Stimulated activated CD4-positive, alpha-beta T cell treated with anti-CD3 and anti-CD28 coated beads, Interleukin-2, amount 100 ng/mL, for 48 hours (primary cell): ENCODE results near the gene DTX1.

Experiments
- DNase-seq, 2 donors: peaks; one replicate each; pipeline ENCODE4 v3.0.0-alpha.2; 2020

DTX1 gene

DNA sequence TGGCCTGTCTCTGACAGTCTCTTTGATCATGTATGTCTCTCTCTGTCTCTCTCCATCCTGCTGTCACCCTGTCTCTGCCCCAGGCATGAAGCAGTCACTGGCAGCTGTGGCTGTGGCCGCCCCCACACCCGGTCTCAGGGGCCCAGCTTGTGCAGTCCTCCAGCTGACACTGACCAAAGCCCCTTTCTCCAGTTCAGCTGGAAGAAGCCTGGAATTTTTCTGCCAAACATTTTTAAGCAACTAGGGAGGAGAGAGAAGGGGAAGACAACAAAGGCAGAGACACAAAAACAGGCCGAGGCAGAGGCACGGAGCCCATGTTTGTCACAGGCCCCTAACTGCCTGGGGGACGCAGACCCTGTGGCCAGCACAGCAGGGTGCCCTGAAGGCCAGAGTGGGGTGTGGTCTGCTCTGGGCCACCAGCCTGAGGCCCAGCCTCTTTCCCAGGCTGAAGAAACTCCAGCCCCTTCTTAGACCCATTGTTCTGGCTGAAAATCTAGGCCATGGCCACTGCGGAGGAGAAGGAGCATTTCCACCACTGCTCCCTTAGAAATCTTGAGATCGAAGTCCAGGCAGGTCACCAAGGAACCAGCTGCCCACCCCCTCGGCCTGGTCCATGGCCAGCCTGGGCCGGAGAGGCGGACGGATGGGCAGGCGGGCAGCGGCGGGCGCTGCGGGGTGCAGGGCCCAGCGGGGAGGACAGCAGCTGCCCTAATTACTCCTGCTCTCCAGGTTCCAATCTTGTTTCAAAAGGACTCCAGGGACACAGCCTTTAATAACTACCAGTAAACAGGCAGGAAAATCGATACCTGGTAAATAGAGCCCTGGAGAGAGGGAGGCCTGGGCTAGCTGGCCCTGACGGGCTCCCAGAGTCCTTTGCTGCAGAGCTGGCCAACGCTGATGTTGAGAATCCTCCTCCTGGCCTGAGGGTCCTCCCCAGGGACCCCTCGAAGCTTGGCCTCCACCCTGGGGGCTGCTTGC lies 14.9 kb downstream of the DTX1 start:
- DNase-seq, result no peak

DNA sequence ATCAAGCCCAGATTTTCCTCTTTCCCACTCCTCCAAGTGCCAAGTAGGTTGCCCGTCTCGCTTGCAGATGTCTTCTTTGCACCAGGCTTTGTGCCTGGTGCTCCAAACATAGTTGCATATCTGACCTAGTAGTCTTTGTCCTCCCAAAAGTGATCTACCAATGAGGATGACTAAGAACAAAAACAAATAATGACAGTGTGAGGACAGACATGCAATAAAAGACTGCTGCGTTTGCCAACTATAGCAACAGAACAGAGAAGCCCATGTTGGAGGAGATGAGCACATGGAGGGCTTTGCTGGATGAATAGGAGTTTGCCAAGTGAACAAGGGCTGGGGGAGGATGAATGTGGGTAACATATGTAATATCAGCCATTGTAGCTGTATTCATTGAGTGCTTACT lies 15.6 kb downstream of the DTX1 start:
- DNase-seq, result no peak

DNA sequence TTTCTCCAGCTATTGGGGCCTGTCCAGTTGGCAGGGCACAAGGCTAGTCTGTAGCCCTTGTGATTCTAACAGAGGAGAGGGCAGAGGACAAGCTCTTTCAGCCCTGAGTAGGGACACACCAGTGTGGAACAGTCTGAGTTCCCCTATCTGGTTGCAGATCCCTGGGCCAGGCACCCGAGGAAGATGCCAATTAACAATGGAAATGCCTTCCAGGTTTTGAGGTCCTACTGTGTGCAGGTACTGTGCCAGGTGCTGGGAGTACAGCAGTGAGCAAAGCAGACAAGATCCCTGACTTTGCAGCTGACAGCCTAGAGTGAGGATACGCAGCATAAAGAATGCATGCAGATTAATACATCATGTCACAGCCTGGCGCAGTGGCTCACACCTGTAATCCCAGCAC lies 17.1 kb downstream of the DTX1 start:
- no peak for DNase-seq

GRCh38 chr12:113075137-113075683 lies 18.7 kb downstream of the DTX1 start:
- DNase-seq, result no peak

- DNase-seq, result no peak
These were observed 20.7 kb downstream of the DTX1 start for GRCh38 chr12:113077057-113077858.

DNA sequence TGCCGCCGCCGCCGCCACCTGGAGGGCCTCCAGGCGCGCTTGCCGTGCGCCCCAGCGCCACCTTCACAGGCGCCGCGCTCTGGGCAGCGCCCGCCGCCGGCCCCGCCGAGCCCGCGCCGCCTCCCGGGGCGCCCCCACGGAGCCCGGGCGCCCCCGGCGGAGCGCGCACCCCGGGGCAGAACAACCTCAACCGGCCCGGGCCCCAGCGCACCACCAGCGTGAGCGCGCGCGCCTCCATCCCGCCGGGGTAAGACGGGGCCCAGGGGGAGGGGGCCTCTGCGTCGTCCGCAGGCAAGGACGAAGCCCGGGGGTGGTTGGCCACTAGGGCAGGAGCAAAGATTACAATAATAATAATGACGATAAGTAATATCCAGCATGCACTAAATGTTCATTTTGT lies 21.3 kb downstream of the DTX1 start:
- no peak for DNase-seq

DNA sequence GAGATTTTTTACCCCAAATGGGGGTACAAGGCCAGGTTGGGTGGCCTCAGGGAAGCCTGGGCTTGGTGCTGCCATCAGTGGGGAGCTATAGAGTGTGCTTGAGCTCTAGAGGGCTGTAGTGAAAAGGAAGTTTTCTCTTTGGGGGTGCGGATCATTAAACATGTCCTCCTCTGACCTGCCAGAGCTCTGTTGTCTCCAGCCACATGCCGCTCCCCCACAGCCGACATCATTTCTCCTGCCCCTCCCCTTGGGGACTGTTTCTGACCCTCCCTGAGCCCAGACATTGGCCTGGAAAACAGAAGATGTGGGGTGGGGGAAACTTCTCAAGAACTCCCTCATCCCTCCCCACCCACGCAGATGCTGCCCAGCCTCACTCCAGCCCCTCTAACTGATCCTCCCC lies 25.3 kb downstream of the DTX1 start:
- no peak for DNase-seq

- no peak for DNase-seq
These were observed 26.1 kb downstream of the DTX1 start for GRCh38 chr12:113082486-113083148.

DNA sequence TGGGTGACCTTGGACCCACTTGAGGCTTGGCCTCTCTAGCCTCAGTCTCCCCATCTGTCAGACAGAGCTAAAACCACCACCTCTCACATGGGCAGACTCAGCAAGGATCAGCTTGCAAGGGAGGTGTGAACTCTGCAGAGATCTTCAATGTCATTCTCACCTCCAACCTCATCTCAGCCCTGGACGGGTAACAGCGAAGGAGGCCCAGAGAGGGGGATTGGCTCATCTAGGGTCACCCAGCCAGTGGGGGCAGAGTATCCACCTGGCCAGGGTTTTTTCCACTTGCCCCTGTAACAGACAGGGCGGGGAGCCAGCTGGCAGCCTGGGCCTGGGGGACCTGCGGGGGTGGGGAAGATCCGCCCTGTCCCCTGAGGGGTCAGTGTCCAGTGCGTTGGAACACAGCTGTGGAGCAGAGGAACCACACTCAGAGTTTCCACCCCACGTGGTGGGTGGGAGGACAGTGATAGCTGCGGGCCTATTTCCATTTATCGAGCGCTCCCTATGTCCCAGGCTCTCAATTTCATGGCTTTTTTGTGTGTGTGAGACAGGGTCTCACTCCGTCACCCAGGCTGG lies 27.4 kb downstream of the DTX1 start:
- no peak for DNase-seq

DNA sequence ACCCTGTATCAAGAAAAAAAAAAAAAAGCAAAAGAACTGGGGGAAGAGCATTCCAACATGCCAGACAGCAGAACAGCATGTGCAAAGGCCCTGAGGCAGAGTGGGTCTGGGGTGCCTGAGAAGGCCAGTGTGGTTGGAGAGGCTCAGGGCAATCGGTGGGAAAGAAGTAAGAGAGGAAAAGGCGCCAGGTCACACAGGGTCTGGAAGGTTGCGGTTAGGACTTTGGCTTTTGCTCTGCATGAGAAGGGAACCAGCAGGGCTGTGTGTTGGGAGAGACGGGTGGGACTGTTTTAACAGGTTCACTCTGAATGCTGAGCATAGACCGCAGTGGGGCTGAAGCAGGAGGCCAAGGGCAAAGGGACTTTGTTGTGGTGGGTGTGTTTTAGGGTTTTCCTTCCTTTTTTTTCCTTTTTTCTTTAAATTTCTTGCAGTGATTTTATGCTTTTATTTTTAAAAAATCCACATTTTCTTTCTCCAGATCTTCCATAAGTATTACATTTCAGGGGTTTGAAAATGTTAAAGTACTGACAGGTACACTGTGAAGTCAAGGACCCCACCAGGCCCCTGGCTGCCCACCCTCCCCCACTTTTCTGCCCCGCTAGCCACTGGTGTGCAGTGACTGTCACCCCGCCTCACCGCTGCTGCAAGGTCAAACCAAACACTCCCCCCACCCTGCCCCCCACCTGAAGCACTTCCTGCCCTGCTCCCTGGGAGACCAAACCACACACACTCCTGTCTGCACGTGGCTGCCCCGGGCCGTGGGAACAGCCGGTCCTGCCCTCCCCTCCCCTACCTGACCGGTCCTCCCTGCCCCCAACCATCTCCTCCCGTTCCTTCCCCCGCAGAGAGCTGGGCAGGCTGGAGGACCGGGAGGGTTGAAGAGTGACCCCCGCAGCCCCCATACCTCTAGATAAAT lies 30.0 kb downstream of the DTX1 start:
- DNase-seq, result no peak

GRCh38 chr12:113087193-113087592 lies 30.7 kb downstream of the DTX1 start:
- DNase-seq, result no peak

GRCh38 chr12:113088037-113088436 lies 31.5 kb downstream of the DTX1 start:
- no peak for DNase-seq

- DNase-seq, result peak; percentile 55 to 57
These were observed 32.6 kb downstream of the DTX1 start for GRCh38 chr12:113088971-113089756.

DNA sequence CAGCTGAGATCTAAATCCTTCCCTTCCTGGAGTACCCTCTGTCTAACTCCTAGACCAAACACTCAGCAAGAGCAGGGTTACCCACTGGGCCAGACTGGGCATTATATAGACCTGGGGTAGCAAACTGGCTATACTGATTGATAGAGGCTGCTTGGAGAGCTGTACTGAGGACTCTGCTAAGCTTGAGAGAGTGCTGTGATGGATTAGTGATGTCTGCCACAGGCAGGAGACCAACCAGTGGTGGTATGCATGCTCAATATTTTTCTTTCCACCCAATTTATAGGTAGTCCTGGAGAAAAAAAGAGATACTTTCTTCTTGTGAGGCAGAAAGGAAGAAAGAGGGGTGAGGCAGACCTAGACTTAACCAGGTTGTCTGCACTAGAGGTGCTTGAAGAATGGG lies 33.3 kb downstream of the DTX1 start:
- no peak for DNase-seq

- no peak for DNase-seq
These were observed 34.2 kb downstream of the DTX1 start for GRCh38 chr12:113090740-113091139.

GRCh38 chr12:113091506-113091905 lies 35.0 kb downstream of the DTX1 start:
- no peak for DNase-seq

GRCh38 chr12:113092607-113093408 lies 36.3 kb downstream of the DTX1 start:
- no peak for DNase-seq

GRCh38 chr12:113093409-113094101 lies 37.0 kb downstream of the DTX1 start:
- DNase-seq, result no peak

GRCh38 chr12:113094738-113095137 lies 38.2 kb downstream of the DTX1 start:
- DNase-seq, result no peak
